RWPE1 (cell line): Measurements from ENCODE around the gene MYH7.

Source experiments
- CTCF ChIA-PET: fragments of 350-600 bp; sonication (Branson Sonifier 250); formaldehyde crosslinking; extraction: SDS; loops from one replicate; lab custom pipeline; 2021; lab: Yijun Ruan, JAX
- POLR2A ChIA-PET: fragments of 400-600 bp; formaldehyde crosslinking; extraction: SDS; loops from one replicate; lab custom pipeline; 2020; ENCODE audit warnings: antibody characterized with exemption; ENCODE audit not compliant: low non-redundant PET; lab: Yijun Ruan, JAX
- DNase-seq: peaks from one replicate; pipeline ENCODE4 v3.0.0; 2012; ENCODE audit warnings: low spot score
- H3K27ac ChIP-seq: fragments of 450-650 bp; 2 replicates; pipeline ENCODE4 v1.5.1; 2017
- CTCF ChIP-seq: fragments of 450-650 bp; conservative IDR thresholded peaks from 2 replicates; pipeline ENCODE4 v1.5.1; 2017; ENCODE audit warnings: low read depth, mild to moderate bottlenecking

The MYH7 gene

GRCh38 chr14:23409966-23410635 lies 25.4 kb downstream of the MYH7 start:
- POLR2A ChIA-PET: no interaction called here
- DNase-seq: no peak
- no peak for TF ChIP-seq CTCF
- no peak overlapping the region for H3K27ac ChIP-seq
- CTCF ChIA-PET: no interaction called here

GRCh38 chr14:23409475-23409874 lies 26.0 kb downstream of the MYH7 start:
- DNase-seq: no peak
- ChIA-PET CTCF (no interaction called here), POLR2A (no interaction called here)
- TF ChIP-seq CTCF: no peak
- H3K27ac ChIP-seq: no peak overlapping the region

- no peak overlapping the region for H3K27ac ChIP-seq
- DNase-seq: no peak
- TF ChIP-seq CTCF: no peak
- POLR2A ChIA-PET: no interaction called here
- CTCF ChIA-PET: no interaction called here
Observed at GRCh38 chr14:23408307-23408630, 27.2 kb downstream of the MYH7 start.

GRCh38 chr14:23407516-23408306 lies 27.7 kb downstream of the MYH7 start, which contains the start of gene MYH6:
Gene MYH6 (minus strand): TSS chr14:23408273. CDS start chr14:23407223, 1,050 bp downstream.
- H3K27ac ChIP-seq: no peak within 1 kb of the TSS
- no peak for TF ChIP-seq CTCF
- POLR2A ChIA-PET: no interaction called here
- CTCF ChIA-PET: no interaction called here
- DNase-seq: no peak

GRCh38 chr14:23406725-23407355 lies 28.6 kb downstream of the MYH7 start:
- ChIA-PET POLR2A (no interaction called here), CTCF (interaction anchor here (0.6 to 0.9 kb wide), 2 partner anchors 10 to 61 kb away, joined by 3 read pairs; no protein-coding TSS in a partner anchor)

More at GRCh38 chr14:23406725-23407355, 28.6 kb downstream of the MYH7 start:
- no peak for DNase-seq
- TF ChIP-seq CTCF: no peak
- H3K27ac ChIP-seq: no peak overlapping the region
